GM10266 (cell line): ENCODE data around the gene AGO1.
"Not testable (repeated sequence)": the region's sequence is repeated elsewhere in the genome, so short reads cannot be mapped to it uniquely, and the experiment has no call there.

Source experiments
- DNase-seq: peaks from one replicate; pipeline ENCODE4 v3.0.0; 2012; ENCODE audit errors: extremely low spot score
- CTCF ChIP-seq: IDR thresholded peaks from 2 replicates; pipeline ENCODE4 v1.5.1; 2012; ENCODE audit warnings: mild to moderate bottlenecking, low read depth; ENCODE audit not compliant: control insufficient read depth, insufficient read depth; ENCODE audit errors: missing control alignments

The AGO1 gene

GRCh38 chr1:35884934-35885333 is 1.9 kb downstream of the AGO1 start:
- DNase-seq, result no peak

GRCh38 chr1:35885961-35886558 is 3.1 kb downstream of the AGO1 start:
- no peak for DNase-seq
- TF ChIP-seq CTCF, result no peak

More at GRCh38 chr1:35884934-35885333, 1.9 kb downstream of the AGO1 start:
- TF ChIP-seq CTCF, result no peak

- DNase-seq, result no peak
- TF ChIP-seq CTCF, result no peak
Observed at GRCh38 chr1:35886577-35887431, 3.8 kb downstream of the AGO1 start.

- TF ChIP-seq CTCF, result no peak
Observed at GRCh38 chr1:35887508-35887907, 4.5 kb downstream of the AGO1 start.

GRCh38 chr1:35888255-35888654 is 5.2 kb downstream of the AGO1 start:
- no peak for TF ChIP-seq CTCF
- DNase-seq, result no peak

More at GRCh38 chr1:35887508-35887907, 4.5 kb downstream of the AGO1 start:
- DNase-seq, result no peak

- not testable (repeated sequence) for DNase-seq
Observed at GRCh38 chr1:35888981-35889380, 6.0 kb downstream of the AGO1 start.

GRCh38 chr1:35893051-35893879 is 10.3 kb downstream of the AGO1 start:
- no peak for DNase-seq
- TF ChIP-seq CTCF, result no peak
